GM12892 (cell line): ENCODE measurements around the gene VWA8.
A peak's percentile ranks its signal among the peaks of the same experiment; 100 is the strongest.

Experiments
- DNase-seq: peaks from one replicate; pipeline ENCODE4 v3.0.0; 2011; ENCODE audit not compliant: insufficient read length
- FAIRE-seq: peaks from 2 replicates; lab custom pipeline; 2011; peaks lifted over from hg19 to GRCh38; lab: Jason Lieb, UNC
- POLR2A ChIP-seq: IDR thresholded peaks from 2 replicates; pipeline ENCODE4 v1.6.1; 2011; ENCODE audit warnings: low read depth, low read length, control low read depth
- POLR2AphosphoS5 ChIP-seq: IDR thresholded peaks from 2 replicates; pipeline ENCODE4 v1.6.1; 2011; ENCODE audit warnings: low read depth, low read length, control low read depth
- TAF1 ChIP-seq: IDR thresholded peaks from 2 replicates; pipeline ENCODE4 v1.6.1; 2011; ENCODE audit warnings: low read depth, mild to moderate bottlenecking, control low read depth, low read length, borderline replicate concordance

The VWA8 gene

DNA sequence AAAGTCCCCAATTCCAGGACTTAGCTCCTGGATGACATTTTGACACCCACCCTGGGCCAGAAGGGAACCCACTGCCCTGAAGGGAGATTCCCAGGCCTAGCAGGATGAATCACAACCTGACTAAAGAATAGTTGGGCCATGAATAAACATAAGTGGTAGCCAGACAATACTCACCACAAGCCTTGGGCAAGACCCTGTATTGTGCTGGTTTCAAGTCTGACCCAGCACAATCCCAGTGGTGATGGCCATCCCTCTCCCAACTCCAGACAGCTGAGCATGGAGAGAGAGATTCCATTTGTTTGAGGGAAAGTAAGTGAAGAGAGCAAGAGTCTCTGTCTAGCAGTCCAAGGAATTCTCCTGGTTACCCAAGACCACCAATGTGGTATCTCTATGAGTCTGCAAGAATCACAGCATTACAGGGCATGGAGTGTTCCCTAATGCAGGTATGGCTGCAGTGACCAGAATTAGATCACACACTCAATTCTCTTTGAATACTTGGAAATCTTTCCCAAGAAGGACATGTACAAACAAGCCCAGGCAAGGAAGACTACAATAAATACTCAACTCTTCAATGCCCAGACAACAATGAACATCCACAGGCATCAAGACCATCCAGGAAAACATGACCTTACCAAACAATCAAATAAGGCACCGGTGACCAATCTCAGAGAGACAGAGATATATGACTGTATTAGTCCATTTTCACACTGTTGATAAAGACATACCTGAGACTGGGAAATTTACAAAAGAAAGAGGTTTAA is 158.0 kb downstream of the VWA8 start:
- no peak for DNase-seq
- FAIRE-seq = no peak
- TF ChIP-seq POLR2AphosphoS5 (no peak), TAF1 (no peak), POLR2A (no peak)

DNA sequence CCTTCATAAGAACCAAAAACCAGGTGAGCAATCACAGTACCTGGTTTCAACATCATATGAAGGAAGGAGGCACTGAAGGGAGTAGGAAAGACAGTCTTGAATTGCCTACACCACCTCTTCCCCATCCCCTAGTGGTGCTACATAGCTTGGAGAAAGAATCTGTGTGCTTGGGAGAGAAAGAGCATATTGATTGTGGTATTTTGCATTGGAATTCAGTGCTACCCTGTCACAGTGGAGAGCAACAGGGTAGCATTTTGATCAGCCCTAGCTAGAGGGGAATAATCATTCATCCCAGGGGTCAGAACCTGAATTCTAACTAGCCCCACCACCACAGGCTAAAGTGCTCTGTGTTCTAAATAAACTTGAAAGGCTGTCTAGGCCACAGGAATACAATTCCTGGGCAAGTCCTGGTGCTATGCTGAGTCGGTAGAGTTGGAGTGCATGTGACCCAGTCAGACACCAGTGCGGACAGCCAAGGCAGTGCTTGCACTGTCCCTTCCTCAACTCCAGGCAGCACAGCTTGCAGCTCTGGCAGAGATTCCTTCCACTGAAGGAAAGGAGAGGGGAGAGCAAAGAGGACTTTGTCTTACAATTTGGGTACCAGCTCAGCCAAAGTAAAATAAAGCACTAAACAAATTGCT is 158.7 kb downstream of the VWA8 start:
- no peak for DNase-seq
- FAIRE-seq = peak; percentile 54
- TF ChIP-seq POLR2A (no peak), POLR2AphosphoS5 (no peak), TAF1 (no peak)

DNA sequence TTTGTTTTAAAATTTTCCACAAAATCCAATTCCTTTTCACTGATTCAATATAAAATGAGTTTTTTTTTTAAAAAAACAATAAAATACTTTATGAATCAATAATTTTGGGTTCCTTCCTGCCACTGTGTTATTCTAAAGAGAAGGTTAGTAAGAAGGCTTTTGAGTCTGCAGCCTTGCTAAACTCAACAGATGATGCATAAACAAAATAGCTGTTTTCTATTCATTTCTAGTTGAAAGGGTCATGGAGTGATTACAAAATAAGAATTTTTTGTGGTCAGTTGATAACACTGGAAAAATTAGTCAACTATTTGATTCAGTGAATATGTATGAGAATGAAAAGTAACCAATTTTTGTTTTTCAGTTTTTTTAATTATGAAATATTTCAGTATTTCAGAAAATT is 169.9 kb downstream of the VWA8 start:
- TF ChIP-seq TAF1 = no peak
- no peak for TF ChIP-seq POLR2AphosphoS5
- TF ChIP-seq POLR2A = no peak
- DNase-seq (no peak), FAIRE-seq (no peak)

DNA sequence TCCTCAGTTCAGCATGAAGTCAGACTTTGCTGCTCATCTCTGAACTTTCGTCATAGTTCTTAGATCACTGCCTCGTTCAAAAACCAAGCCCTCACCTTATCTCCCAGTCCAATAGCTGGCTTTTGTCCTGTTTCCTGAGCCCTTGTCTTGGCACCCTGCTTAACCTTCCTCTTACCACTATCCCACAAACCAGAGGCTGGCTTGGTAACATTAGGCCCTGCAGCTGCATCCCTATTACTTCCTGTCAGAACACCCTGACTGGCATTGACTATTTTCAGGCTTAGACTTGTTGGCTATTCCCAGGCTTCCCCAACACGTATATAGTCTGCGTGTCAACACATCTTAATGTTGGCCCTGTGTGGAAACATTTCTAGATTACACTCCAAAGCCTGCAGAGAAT is 172.4 kb downstream of the VWA8 start:
- FAIRE-seq (no peak), DNase-seq (no peak)
- TF ChIP-seq POLR2AphosphoS5 (no peak), TAF1 (no peak), POLR2A (no peak)

DNA sequence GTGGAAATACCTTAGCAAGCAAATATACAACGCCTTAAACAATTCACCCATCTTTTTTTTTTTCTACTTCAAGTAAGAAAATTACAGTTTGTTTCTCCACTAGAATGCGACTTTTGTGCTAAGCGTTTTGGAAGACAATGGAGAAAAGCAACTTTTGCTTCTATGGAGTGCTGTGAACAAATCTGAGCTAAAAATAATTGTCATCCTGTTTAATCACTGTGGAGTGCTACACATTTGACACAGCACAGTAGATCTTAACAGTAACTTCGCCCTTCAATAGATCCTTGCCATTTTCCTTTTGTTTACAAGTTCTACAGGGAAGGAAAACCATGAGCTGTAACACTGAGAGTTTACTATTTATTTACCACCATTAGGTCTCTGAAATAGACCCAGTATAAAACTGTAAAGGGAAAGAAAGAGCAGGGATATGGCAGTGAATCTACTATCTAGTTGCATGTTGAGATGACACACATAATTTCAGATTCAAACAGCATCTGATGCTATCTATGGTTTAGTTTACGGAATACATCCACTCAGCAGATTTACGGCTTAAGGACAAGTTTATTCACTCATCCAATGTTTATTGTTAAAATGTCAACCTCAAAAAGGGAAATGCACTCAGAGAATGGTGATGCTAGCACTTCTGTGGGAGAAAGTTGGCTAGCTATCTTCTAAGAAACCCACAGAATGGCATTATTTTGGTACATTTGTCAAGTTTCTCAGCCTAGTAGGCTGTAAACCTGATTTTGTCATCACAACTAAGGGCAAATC is 175.3 kb downstream of the VWA8 start:
- DNase-seq (no peak), FAIRE-seq (peak; percentile 17)
- no peak for TF ChIP-seq POLR2AphosphoS5
- no peak for TF ChIP-seq POLR2A
- no peak for TF ChIP-seq TAF1

DNA sequence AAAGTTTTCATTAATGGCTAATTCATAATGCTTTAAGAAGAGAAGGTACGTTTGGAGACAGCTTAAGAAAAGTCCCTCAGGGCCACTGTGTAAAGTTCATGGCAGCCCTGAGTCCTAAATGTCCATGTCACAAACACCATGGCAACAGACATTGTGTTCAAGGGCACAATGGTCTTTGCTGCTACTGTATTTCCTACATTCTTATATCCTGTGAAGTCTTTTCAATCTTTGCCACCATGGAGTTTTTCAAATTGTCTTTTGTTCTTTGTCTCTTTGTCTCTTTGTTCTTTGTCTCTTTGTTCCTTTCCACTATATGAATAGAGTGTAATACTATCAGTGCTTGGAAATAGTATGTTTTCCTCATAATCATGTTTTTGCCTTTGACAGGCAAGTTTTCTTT is 178.8 kb downstream of the VWA8 start:
- FAIRE-seq (no peak), DNase-seq (no peak)
- TF ChIP-seq TAF1 (no peak), POLR2AphosphoS5 (no peak), POLR2A (no peak)

DNA sequence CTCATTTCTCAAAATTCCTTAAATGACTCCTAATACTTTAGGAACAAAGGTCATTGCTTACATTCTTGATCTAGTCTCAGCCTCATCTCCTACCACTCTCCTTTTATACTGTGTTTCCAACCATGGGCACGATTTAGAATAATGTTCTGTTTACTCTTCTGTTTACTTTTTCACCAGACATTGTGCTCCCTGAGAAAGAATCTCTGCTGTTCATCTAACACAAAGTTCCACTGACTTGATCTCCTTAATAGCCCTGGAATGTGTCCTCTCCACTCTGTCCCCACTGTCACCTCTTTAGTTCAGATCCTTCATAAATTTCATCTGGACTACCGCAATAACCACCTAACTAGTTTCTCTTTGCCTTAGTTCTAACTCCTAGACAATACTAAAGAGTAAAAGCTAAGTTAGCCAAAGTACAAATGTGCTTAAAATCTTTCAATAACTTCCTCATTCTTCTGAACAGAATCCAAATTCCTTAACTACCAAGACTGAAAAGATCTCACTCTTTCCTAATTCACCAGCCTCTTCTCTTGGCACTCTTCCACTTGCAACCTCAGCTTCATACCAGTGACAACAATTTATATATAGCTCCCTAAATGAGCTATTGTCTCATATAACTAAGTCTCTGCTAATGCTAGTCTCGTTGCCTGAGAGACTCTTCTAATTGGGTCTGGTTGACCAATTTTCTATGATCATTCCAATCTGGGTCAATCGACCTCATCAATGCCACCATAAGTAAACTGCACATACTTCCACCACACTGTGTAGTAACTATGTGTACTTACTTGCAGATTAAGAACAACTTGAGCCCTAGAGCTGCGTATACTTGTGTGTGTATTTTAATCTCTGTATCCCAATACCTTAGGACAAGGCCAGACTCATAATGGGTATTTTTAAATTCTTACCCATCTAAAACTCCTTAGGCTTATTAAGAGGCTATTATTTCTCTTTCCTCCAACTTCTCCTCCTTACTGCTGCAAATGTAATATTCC is 179.9 kb downstream of the VWA8 start:
- DNase-seq (no peak), FAIRE-seq (peak; percentile 14)
- TF ChIP-seq TAF1 (no peak), POLR2A (no peak), POLR2AphosphoS5 (no peak)

GRCh38 chr13:41775251-41775650 is 185.7 kb downstream of the VWA8 start:
- TF ChIP-seq POLR2AphosphoS5 = no peak
- no peak for TF ChIP-seq TAF1
- TF ChIP-seq POLR2A = no peak
- no peak for DNase-seq
- no peak for FAIRE-seq

DNA sequence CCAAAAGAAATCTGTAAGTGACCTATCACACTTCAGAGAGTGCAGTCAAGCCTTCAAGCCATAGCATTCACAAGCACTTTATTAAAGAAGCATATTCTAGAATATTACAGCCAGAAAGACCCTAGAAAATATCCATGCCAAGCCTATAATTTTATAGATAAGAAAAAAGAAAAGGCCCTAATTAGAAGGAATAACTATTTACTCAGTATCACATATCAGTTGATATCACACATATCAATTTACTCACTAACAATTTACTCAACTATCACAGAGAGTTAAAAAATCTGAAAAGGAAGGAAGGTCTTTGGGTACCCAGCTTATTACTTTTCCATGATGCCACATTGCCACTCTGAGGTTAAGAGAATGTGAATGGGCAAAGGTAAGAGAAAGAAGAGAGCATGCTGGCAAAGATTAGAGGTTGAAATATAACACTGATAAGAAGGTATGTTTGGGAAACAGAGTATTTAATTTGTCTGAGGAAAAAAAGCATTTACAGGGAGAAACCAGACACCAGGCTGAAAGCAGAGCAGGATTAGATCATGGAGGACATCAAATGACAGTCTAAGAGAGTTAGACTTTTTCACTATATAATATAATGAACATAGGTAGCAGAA is 186.2 kb downstream of the VWA8 start:
- TF ChIP-seq POLR2AphosphoS5 (no peak), TAF1 (no peak), POLR2A (no peak)
- FAIRE-seq (no peak), DNase-seq (no peak)

- DNase-seq = no peak
- no peak for FAIRE-seq
- TF ChIP-seq TAF1 (no peak), POLR2AphosphoS5 (no peak), POLR2A (no peak)
These were observed 193.1 kb downstream of the VWA8 start for GRCh38 chr13:41767801-41768200.

GRCh38 chr13:41766439-41766838 is 194.5 kb downstream of the VWA8 start:
- FAIRE-seq (no peak), DNase-seq (no peak)
- no peak for TF ChIP-seq TAF1
- TF ChIP-seq POLR2AphosphoS5 = no peak
